ENCODE measurements around the gene ATP9A. TPM values are rescaled to one million over a fixed set of nuclear protein-coding genes. Genes with fewer than 3 reads are reported as not detected.
"Not testable (repeated sequence)": the region's sequence is repeated elsewhere in the genome, so short reads cannot be mapped to it uniquely, and the experiment has no call there.

The ATP9A gene
- total RNA-seq, 6 experiments from 2014 or later: 21.4 to 34.0 (median 22.8) TPM

GRCh38 chr20:51756653-51757052 lies 11.5 kb downstream of the ATP9A start:
- Mint-ChIP-seq H3K4me1 (ENCODE audit: low read depth) (peaks cover 35% of the 10 kb centered on the region), H3K9me3 (no peaks in the 10 kb centered on the region), H3K27ac (no peak overlapping the region), H3K27me3 (ENCODE audit: insufficient read depth) (no peaks in the 10 kb centered on the region), H3K36me3 (ENCODE audit: low read depth) (peaks cover 4% of the 10 kb centered on the region; the same call in 1 of the 2 replicates), H3K4me3 (no peak overlapping the region)
- no peak for DNase-seq
- no peak for TF ChIP-seq CTCF (IDR thresholded peaks at IDR 0.05)

DNA sequence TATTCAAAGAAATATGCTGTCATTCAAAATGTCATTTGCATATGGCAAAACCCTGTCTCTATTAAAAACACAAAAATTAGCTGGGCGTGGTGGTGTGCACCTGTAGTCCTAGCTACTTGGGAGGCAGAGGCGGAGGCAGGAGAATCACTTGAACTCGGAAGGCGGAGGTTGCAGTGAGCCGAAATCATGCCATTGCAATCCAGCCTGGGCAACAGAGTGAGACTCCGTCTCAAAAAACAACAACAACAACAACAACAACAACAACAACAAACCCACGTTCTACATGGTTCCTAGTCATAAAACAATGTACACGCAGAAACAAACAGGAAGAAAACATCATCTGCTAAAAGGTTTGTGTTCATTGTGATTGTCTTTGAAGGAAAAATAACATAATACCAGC lies 15.0 kb downstream of the ATP9A start:
- Mint-ChIP-seq H3K4me3 (peak overlapping the region; percentile 87; the same call in 1 of the 2 replicates), H3K4me1 (ENCODE audit: low read depth) (peaks cover 38% of the 10 kb centered on the region), H3K27ac (peak overlapping the region; percentile 94)
- DNase-seq; H3K27me3 Mint-ChIP-seq (ENCODE audit: insufficient read depth); H3K36me3 Mint-ChIP-seq (ENCODE audit: low read depth); H3K9me3 Mint-ChIP-seq: not testable (repeated sequence)

DNA sequence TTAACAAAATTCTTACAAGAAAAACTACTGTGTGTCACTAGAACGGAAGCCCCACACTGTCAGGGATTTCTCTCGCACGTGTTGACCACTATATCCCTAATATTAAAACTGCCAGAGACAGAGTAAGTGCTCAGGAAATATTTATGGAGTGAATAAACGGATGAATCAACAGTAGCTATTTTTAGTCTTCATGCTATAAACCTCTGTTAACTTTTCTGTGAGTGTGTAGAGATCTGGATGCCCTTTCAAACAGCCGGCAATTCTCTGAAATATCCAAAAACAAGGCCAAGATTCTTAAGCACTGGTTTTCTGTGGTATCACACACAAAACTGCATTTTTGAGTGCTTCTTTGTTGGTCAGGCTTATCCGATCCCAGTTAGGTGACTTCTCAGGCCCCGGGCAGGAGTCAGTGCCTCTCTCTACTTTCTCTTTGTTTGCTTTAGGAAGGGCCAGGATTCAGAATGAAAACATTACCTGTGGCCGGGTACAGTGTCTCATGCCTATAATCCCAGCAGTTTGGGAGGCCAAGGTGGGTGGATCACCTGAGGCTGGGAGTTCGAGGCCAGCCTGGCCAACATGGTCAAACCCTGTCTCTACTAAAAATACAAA lies 15.7 kb downstream of the ATP9A start:
- Mint-ChIP-seq H3K4me3 (peak overlapping the region; percentile 87), H3K27ac (peak overlapping the region; percentile 94), H3K4me1 (ENCODE audit: low read depth) (peaks cover 44% of the 10 kb centered on the region), H3K27me3 (ENCODE audit: insufficient read depth) (peaks cover 1% of the 10 kb centered on the region), H3K9me3 (no peaks in the 10 kb centered on the region), H3K36me3 (ENCODE audit: low read depth) (no peaks in the 10 kb centered on the region)
- peak; percentile 93 for DNase-seq
- no peak for TF ChIP-seq CTCF (IDR thresholded peaks at IDR 0.05)

- Mint-ChIP-seq H3K4me1 (ENCODE audit: low read depth) (peaks cover 44% of the 10 kb centered on the region), H3K9me3 (no peaks in the 10 kb centered on the region), H3K36me3 (ENCODE audit: low read depth) (peaks cover 1% of the 10 kb centered on the region), H3K27me3 (ENCODE audit: insufficient read depth) (peaks cover 1% of the 10 kb centered on the region), H3K27ac (peak overlapping the region; percentile 94), H3K4me3 (peak overlapping the region; percentile 34)
- no peak for DNase-seq
- TF ChIP-seq CTCF (IDR thresholded peaks at IDR 0.05): no peak
Observed at GRCh38 chr20:51750770-51751388, 17.3 kb downstream of the ATP9A start.

- Mint-ChIP-seq H3K27ac (peak overlapping the region; percentile 94), H3K9me3 (no peaks in the 10 kb centered on the region), H3K27me3 (ENCODE audit: insufficient read depth) (peaks cover 1% of the 10 kb centered on the region), H3K36me3 (ENCODE audit: low read depth) (peaks cover 5% of the 10 kb centered on the region), H3K4me1 (ENCODE audit: low read depth) (peaks cover 44% of the 10 kb centered on the region), H3K4me3 (peak overlapping the region; percentile 63)
- DNase-seq: peak; percentile 82
- no peak for TF ChIP-seq CTCF (IDR thresholded peaks at IDR 0.05)
Observed at GRCh38 chr20:51750037-51750769, 18.0 kb downstream of the ATP9A start.

DNA sequence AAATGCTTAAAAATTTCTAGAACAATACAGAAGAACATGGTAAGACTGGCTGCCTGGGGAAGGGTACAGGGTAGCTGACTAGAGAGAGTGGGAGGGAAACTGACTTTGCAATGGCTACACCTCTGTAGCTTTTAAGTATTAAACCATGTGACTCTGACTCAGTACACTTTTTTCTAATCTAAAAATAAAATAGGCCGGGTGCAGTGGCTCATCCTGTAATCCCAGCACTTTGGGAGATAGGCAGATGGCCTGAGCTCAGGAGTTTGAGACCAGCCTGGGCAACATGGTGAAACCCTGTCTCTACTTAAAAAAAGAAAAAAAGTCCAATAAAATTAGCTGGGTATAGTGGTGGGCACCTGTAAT lies 18.5 kb downstream of the ATP9A start:
- Mint-ChIP-seq H3K4me3 (no peak overlapping the region), H3K4me1 (ENCODE audit: low read depth) (peaks cover 47% of the 10 kb centered on the region), H3K36me3 (ENCODE audit: low read depth) (peaks cover 5% of the 10 kb centered on the region), H3K9me3 (no peaks in the 10 kb centered on the region), H3K27me3 (ENCODE audit: insufficient read depth) (peaks cover 1% of the 10 kb centered on the region), H3K27ac (peak overlapping the region; percentile 94)
- peak; percentile 65 for DNase-seq
- TF ChIP-seq CTCF (IDR thresholded peaks at IDR 0.05): no peak

Measured in HFFc6 (cell line).